Measurements from ENCODE around the gene GADD45A.

DNA sequence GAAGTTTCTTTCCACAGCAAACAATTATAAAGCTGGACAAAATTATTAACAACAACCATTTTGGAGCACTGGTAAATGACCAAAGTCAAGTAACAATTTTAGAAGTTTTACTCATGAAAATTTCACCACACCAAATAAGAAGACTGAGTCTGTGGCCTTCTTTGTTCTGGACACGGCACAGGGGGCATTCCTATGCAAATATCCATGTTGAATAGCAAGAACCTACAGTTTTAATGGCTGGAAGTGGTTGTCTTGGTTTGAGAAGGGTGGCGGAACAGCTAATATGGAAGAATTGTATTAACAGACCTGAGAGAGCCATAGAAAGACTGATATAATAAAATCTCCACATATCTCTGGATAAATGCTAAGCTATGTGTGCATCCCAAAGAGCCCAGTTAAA, 29.4 kb upstream of the GADD45A start:
- TF ChIP-seq, protein P1, sequence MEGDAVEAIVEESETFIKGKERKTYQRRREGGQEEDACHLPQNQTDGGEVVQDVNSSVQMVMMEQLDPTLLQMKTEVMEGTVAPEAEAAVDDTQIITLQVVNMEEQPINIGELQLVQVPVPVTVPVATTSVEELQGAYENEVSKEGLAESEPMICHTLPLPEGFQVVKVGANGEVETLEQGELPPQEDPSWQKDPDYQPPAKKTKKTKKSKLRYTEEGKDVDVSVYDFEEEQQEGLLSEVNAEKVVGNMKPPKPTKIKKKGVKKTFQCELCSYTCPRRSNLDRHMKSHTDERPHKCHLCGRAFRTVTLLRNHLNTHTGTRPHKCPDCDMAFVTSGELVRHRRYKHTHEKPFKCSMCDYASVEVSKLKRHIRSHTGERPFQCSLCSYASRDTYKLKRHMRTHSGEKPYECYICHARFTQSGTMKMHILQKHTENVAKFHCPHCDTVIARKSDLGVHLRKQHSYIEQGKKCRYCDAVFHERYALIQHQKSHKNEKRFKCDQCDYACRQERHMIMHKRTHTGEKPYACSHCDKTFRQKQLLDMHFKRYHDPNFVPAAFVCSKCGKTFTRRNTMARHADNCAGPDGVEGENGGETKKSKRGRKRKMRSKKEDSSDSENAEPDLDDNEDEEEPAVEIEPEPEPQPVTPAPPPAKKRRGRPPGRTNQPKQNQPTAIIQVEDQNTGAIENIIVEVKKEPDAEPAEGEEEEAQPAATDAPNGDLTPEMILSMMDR (IDR thresholded peaks at IDR 0.05): no peak
- no peak for TF ChIP-seq POLR2A (IDR thresholded peaks at IDR 0.05)

Measured in testis (tissue), 2 donors.